HuH-7.5 (cell line): ENCODE measurements around the gene MCIDAS.

ENCODE experiments used
- DNase-seq: peaks from one replicate; pipeline ENCODE4 v3.0.0; 2011; ENCODE audit warnings: low spot score

MCIDAS gene

GRCh38 chr5:55226934-55227663 lies at the start of gene MCIDAS:
TSS of gene MCIDAS (minus strand) at chr5:55227315. CDS start at chr5:55227138, 177 bp downstream.
- DNase-seq: peak; percentile 77

- DNase-seq: no peak
Observed at GRCh38 chr5:55276771-55277170, 49.7 kb upstream of the MCIDAS start.

GRCh38 chr5:55258339-55258738 lies 31.2 kb upstream of the MCIDAS start:
- DNase-seq: no peak

- DNase-seq: no peak
Observed at GRCh38 chr5:55254802-55255201, 27.7 kb upstream of the MCIDAS start.

- DNase-seq: no peak
Observed at GRCh38 chr5:55250064-55250463, 22.9 kb upstream of the MCIDAS start.

DNA sequence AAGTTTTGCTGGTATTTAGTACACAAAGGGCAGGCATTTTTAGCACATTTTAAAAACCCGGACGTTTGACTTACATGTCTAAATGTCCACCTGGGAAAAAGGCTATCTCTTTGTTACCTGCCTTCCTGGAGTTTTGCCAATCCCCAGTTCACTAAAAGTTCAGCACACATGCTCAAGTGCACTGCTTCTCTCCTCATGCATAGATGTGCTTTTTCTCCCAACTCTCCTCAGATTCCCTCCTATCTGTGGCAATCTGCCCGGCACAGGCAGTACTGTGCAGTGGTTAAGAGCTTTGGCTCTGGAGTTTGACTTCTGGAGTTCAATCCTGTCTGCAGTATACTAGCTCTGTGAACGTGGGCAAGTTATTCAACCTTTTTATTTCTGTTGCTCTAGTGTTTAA lies 14.6 kb upstream of the MCIDAS start:
- no peak for DNase-seq

GRCh38 chr5:55236800-55237199 lies 9.7 kb upstream of the MCIDAS start:
- DNase-seq: no peak

DNA sequence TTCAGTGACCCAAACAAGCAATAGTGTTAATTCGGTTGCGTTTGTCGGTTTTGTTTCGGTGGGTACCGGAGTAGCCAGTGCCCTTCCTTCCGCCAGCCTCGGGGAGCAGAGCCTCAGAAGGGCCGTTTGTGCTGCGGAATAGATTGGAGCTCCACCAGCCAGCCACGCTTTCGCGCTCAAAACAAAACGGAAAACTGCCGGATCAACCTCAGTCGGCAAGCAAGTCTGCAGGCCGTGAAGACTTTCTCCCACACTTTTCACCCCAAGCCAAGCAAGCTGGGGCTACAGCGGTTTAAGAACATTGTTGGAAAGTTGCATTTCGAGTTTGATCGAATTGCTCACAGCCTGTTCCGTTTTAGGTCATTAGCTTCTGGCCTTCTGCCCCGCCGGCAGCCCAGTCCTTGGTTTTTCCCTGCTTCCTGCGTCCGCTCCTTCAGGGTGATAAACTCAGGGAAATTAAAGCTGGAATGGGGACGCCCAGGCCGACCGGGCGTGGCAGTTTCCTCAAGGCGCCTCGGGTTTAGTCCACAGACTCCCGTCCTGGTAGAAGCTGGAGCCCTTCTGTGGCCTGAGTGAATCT lies 7.1 kb upstream of the MCIDAS start:
- no peak for DNase-seq

- DNase-seq: peak; percentile 65
Observed at GRCh38 chr5:55232985-55233928, 6.1 kb upstream of the MCIDAS start, which contains the start of gene CCNO. TSS of gene CCNO (minus strand) at chr5:55233608. CDS start at chr5:55233523, 85 bp downstream.

DNA sequence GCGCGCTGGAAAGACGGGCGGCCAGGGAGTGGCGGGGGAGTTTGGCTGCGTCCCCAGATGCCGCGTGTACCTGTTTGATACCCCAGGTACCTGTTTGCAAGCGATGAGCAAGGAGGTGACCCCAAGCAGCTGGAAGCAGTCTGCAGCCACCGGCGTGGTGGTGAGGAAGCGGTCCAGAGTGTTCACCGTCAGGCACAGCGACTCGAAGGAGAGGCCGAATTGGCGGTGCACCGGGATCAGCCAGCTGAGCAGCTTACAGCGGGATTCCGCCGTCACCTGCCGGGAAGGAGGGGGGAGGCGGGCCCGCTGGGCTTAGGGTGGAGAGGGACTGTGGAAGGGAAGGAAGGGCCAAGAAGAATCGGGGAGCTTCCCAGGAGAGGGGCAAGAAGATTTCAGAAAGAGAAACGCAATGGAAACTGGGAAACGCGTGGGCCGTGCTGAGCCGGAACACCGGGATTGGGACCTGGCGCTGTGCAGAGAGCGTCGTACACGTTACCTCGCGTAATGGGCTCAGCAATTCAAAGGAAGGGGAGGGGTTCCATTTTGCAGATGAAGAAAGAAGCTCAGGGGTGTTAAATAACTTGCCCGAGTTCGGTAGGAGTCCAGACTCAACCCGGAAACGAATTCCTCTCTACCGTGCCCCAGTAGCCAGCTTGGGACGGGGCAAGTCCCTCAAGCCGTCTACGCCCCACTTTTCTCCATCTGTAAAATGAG lies 5.3 kb upstream of the MCIDAS start:
- DNase-seq: no peak

- no peak for DNase-seq
Observed at GRCh38 chr5:55231919-55232270, 4.8 kb upstream of the MCIDAS start.

- no peak for DNase-seq
Observed at GRCh38 chr5:55231029-55231918, 4.2 kb upstream of the MCIDAS start.

DNA sequence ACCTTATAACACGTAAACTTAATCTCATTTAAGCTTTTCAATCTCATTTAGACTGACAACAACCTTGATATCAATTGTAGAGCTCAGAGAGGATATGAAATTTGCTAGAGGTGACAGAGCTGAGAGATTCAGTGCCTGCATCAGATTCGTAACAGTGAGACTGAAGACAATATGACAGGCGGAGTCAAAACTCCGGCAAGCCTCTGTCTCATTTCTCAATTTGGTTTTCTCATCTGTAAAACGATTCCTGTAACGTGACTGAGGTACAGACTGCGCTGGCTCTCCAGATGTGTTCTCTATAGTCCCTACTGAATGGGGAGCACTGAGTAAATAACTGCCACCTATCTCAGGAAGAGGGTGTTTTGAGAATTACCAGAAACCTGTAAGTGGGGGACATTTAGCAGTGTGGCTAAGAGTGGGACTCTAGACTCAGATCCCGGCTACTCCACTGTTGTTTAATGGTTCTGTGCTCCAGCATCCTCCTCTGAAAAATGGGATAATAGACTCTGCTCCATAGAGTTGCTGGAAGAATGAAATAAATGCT lies 3.0 kb upstream of the MCIDAS start:
- DNase-seq: no peak

GRCh38 chr5:55227664-55228430 lies 732 bp upstream of the MCIDAS start:
- DNase-seq: no peak

DNA sequence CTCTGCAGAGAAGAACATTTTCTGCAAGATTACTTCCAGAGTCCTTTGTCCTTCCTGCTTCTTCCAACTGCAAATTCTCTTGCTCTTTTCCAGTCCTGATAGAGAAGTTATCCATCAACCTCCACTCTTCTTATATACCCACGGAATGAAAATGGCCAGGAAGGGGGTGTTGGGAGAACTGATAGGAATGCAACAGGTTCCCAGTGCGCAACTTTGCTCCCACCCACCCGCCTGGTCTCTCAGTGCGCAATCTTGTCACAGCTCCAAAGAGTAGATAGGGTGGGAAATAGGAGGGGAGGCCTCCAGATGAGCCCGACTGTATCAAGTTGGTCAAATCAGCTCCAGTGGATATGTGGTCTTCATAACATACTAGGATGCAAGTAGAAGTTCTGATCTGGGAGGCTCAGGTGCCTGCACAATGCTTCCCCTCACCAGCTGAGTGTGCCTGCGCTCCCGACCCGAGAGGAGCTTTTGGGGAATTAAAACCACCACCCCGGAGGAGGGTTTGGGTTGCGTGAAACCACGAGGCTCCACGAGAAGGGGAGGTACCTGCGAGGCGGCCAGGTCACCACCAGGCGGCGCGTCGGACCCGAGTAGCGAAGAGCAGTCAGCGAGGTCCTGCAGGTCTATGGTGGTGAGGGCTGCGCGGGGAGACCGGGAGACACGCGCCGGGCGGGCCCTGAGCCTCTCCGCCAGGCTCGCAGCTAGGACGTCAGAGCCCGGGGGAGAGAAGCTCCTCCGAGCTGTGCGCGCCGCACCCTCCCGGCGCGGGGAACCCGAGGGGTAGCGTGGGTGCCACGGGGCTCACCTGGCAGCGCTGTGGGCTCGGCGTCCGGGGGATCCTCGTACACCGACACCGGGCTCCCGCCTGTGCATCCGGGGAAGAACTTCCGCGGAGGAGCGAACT lies 835 bp downstream of the MCIDAS start:
- peak; percentile 93 for DNase-seq

DNA sequence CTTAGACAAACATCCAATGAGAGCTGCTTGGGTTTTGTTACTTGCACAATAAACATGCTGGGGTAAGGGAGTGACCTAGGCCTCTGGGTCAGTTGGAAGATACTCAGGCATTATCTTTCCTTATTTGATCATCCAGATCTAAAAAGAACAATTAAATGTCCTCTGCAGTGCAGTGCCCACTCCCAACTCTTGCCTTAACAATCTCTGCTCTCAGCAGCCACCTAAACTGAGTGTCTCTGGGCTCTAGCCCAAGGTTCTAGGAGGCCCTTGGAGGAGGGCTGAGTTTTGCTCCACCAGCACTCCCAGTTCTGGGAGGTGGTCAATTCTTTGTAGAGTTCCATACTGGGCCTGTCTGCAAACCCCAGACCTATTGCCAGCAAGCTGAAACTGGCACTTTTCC lies 1.8 kb downstream of the MCIDAS start:
- no peak for DNase-seq

DNA sequence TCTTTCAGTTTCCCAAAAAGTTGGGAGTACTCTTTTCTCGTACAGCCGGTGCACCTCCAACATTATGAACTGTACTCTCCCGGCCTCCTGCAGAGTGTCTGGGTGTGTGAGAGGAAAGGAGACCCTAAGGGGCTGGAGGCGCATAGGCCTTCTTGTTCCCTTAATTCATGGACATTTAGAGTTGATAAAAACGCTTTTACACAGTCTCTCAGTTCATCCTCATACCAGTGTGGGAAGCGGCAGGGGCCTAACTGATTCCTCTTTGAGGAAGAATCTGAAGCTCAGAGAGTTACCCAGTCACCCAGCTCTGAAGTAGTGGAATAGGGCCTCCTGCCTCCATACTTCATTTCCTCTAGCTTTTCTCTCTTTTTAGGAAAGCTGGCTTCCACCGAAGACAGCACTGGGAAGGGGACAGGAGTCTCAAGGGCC lies 3.3 kb downstream of the MCIDAS start:
- DNase-seq: no peak

- no peak for DNase-seq
Observed at GRCh38 chr5:55222985-55223811, 3.9 kb downstream of the MCIDAS start.
